HG03060 (cell line): ENCODE results near the gene CERS4.
"Not testable (repeated sequence)": the region's sequence is repeated elsewhere in the genome, so short reads cannot be mapped to it uniquely, and the experiment has no call there.

Experiments
- ATAC-seq: cut with Tn5 transposase; IDR thresholded peaks from one replicate; pipeline ENCODE4 v1.9.1; 2021; ENCODE audit warnings: low read depth, moderate number of reproducible peaks; ENCODE audit not compliant: unreplicated experiment

CERS4 gene

GRCh38 chr19:8208922-8209461 lies at the start of gene CERS4:
CERS4 (plus strand) TSS chr19:8209370; CDS start chr19:8251077, 41,707 bp downstream.
- no peak for ATAC-seq

- no peak for ATAC-seq
Measured at GRCh38 chr19:8161135-8161646, 48.0 kb upstream of the CERS4 start.

- ATAC-seq, result no peak
Measured at GRCh38 chr19:8163759-8164158, 45.4 kb upstream of the CERS4 start.

- ATAC-seq, result no peak
Measured at GRCh38 chr19:8167985-8168384, 41.2 kb upstream of the CERS4 start.

GRCh38 chr19:8168537-8168936 lies 40.6 kb upstream of the CERS4 start:
- ATAC-seq, result no peak

GRCh38 chr19:8174706-8175105 lies 34.5 kb upstream of the CERS4 start:
- no peak for ATAC-seq

GRCh38 chr19:8180018-8180417 lies 29.2 kb upstream of the CERS4 start:
- no peak for ATAC-seq

GRCh38 chr19:8184274-8184673 lies 24.9 kb upstream of the CERS4 start:
- ATAC-seq, result no peak

- no peak for ATAC-seq
Measured at GRCh38 chr19:8185343-8186068, 23.7 kb upstream of the CERS4 start.

GRCh38 chr19:8192221-8192820 lies 16.8 kb upstream of the CERS4 start:
- no peak for ATAC-seq

GRCh38 chr19:8194528-8195267 lies 14.5 kb upstream of the CERS4 start:
- ATAC-seq, result no peak

GRCh38 chr19:8196271-8196927 lies 12.8 kb upstream of the CERS4 start:
- no peak for ATAC-seq

GRCh38 chr19:8203288-8204120 lies 5.7 kb upstream of the CERS4 start:
- ATAC-seq, result not testable (repeated sequence)

GRCh38 chr19:8204961-8205360 lies 4.2 kb upstream of the CERS4 start:
- ATAC-seq, result no peak

GRCh38 chr19:8206147-8207087 lies 2.8 kb upstream of the CERS4 start:
- no peak for ATAC-seq

- ATAC-seq, result not testable (repeated sequence)
Measured at GRCh38 chr19:8207326-8207725, 1.8 kb upstream of the CERS4 start.

- no peak for ATAC-seq
Measured at GRCh38 chr19:8208119-8208921, 850 bp upstream of the CERS4 start.
